T-helper 2 cell (primary cell): ENCODE data around the gene GNG2.

Source experiments
- DNase-seq, 5 experiments: peaks; one replicate each; pipeline versions ENCODE4 v3.0.0 to v3.0.0-alpha.2; 2012 to 2022
- total RNA-seq, 2 donors: gene quantifications; one replicate each; lab custom pipeline; 2026; lab: John Stamatoyannopoulos, UW

Gene GNG2
- total RNA-seq: 154 to 244 reads per million in 2 donors

DNA sequence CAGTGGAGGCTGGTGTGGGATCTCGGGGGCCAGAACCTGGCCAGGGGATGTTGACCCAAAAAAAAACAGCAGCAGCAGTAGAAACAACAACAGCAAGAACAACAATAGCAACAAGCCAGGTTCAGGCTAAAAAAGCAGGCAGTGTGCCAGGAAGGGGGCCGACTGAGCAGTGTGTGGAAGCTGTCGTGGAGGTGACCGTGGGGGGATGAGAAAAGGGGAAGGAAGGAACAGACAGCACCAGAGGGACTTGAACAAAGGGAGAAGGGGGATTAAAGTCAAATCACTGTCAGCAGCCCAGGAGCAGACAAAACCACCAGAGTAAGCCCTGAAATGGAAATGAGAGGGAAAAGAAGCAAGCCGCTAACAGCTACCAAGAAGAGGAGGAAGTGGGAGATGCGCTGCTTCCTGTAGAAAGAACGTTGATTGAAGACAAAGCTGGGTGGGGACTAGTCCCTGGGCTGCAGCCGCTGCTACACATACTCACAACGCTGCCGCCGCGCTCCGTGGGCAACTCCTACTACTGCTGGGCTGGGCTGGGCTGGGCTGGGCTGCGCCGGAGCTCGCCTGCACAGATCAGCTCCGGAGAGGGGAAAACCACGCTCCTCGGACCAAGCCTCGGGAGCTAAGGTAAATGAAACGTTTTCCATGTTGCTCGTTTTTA, at the start of gene GNG2:
Gene GNG2, plus strand, starts transcription at position 449 of the 661 bp plus-strand sequence. CDS start 90,067 bp downstream, outside the sequence.
- peak; percentile 52 to 96 (median 75) for DNase-seq

GRCh38 chr14:51811706-51812105, 48.7 kb upstream of the GNG2 start:
- DNase-seq: no peak

DNA sequence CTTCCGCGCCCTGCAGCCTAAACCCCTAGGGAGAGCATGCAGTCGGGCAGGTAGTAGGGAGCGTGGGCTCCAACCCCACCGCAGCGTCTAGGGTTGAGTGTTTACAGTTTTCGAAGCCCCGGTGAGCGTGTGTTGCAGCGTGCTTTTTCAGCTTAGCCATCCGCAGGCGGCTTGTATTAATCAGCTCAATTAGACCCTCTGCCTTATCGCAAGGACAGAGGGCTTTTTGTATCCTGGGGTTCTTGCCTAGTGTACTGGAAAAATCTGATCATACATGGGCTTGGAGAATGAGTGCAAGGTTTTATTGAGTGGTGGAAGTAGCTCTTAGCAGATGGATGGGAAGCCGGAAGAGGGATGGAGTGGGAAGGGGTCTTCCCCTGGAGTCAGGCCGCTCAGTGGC, 44.4 kb upstream of the GNG2 start:
- DNase-seq: no peak

- no peak for DNase-seq
Measured at GRCh38 chr14:51817326-51817725, 43.1 kb upstream of the GNG2 start.

GRCh38 chr14:51818748-51819380, 41.5 kb upstream of the GNG2 start:
- DNase-seq: no peak

DNA sequence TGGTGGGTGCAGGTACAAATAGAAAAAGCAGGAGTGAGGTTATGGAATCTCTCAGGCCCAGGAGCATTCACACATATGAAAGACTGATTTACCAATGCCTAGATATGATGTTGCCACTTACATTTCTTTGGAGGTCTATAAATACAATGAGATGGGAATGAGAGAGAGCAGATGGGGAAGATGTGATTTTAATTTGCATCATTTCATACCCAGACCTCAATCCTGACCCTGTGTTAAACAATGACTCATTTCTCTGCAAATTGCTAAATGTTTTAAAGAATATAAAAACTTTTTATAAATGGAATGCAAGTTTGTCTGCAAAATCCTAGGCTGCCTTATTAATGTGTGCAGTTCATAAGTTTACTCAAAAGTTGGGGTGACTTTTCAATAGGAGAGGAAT, 38.6 kb upstream of the GNG2 start:
- no peak for DNase-seq

DNA sequence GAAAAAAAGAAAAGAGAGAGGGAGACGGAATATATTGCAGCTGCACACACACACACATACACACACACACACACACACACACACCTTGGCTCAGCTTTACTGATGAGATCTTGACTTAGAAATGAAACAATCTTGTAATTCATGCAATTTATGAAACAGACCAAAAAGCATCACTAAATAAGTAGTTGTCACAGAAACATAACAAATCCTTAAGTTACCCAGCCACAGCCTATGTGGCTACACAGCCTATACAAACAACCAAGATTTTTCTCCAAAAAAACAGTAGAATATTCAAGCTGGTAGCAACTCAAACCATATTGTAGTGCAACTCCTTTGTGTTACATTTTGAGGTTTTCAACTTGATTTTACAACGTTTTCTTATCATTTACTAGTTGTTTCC, 37.9 kb upstream of the GNG2 start:
- DNase-seq: no peak

- no peak for DNase-seq
Measured at GRCh38 chr14:51823706-51824105, 36.7 kb upstream of the GNG2 start.

DNA sequence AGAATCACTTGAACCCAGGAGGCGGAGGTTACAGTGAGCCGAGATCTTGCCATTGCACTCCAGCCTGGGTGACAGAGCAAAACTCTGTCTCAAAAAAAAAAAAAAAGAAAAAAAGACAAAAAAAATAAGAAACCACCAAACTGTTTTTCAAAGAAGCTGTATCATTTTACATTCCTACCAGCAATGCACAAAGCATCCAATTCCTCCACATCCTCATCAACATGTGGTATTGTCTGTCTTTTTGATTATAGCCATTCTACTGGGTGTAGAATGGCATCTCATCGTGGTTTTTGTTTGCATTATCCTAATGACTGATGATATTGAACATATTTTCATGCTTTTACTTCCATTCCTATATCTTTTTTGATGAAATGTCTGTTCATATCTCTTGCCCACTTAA, 36.2 kb upstream of the GNG2 start:
- DNase-seq: no peak

GRCh38 chr14:51825926-51826325, 34.5 kb upstream of the GNG2 start:
- no peak for DNase-seq

DNA sequence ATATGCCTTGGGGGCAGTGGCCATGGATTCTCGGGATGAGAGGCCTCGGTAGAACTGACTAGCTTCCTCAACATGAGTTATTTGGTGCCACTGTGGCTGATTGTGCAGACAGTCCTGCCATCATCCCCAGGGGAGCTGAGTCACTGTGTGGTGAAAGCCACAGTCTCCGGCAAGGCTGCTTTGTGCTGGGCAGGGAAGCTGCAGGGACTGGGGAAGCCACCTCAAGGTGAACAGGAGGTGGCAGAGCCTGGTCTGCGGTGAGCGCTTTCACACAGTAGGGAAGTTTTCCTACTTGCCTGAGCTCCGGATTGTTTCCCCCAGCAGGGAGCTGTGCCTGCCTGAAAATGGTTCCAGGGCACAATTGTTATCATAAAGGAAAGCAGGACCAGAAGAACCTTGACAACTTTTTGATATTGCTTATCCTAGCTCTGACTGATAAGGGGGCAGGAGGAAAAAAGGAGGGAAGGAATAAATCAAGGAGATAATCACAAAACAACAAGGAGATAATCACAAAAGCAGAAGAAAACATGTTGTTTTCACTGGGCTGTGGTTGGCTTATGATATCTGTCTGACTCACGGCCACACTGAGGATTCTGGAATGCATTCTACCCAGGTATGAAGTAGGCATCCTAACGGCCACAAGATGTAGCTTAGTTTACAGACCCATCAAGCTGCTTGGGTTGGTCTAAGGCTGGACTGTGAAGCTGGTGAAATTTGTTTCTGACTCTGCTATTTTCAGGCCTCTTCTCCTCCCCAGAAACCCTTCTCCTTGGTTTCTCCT, 32.2 kb upstream of the GNG2 start:
- DNase-seq: peak in 4 of 5 experiments; percentile 15 to 76 (median 54)

DNA sequence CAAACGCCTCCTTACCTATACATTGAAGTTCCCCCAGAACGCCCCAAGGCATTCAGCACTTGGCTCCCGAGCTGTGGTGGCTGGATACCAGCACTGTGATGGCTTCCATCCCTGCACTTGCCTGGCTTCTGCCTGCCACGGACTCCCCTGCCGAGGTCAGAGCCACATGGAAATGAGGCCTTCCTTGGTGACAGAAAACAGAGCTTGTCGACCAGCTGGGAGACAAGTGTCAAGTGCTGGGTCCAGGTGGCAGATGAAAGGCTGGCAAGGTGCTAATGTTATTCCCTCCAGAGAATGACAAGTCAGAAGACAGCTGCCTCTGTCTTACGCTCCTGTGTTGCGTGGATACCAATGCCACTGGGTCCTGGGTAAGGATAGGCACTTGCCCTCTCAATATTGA, 26.2 kb upstream of the GNG2 start:
- DNase-seq: no peak

DNA sequence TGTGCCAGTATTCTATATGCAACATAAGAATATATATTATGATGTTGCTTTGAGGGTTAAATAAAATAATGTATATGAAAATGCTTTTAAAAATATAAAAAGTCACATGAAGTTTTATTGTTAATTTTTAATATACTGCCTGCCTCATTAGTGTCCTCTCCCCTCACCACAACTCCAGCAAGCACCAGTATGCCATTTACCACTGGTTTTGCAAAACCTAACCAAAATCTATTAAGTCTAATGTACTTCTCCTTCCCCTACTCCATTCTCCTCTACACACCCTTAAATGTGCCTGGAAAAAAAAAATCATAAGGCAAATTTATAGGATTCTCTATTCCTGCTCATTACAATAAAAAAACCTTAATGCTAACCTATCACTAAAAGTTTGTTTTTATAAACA, 24.0 kb upstream of the GNG2 start:
- no peak for DNase-seq

GRCh38 chr14:51844081-51844881, 16.1 kb upstream of the GNG2 start:
- peak in 1 of 5 experiments; percentile 15 for DNase-seq

GRCh38 chr14:51845811-51846210, 14.6 kb upstream of the GNG2 start:
- DNase-seq: no peak

GRCh38 chr14:51846631-51847488, 13.6 kb upstream of the GNG2 start:
- DNase-seq: peak; percentile 40 to 99 (median 83)

GRCh38 chr14:51847489-51847796, 13.0 kb upstream of the GNG2 start:
- DNase-seq: no peak

GRCh38 chr14:51848120-51848519, 12.3 kb upstream of the GNG2 start:
- DNase-seq: peak in 1 of 5 experiments; percentile 45

- DNase-seq: peak in 1 of 5 experiments; percentile 84
Measured at GRCh38 chr14:51849097-51849496, 11.3 kb upstream of the GNG2 start.

DNA sequence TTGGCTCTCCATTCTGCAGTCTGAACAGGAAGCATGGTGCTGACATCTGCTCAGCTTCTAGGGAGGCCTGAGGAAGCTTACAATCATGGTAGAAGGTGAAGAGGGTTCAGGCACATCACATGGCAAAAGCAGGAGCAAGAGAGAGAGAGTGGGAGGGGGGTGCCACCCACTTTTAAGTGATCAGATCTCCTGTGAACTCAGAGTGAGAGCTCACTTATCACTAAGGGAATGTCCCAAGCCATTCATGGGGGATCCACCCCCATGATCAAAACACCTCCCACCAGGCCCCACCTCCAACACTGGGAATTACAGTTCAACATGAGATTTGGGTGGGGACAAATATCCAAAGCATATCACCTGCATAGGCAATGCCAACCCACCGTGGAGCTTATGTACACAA, 9.8 kb upstream of the GNG2 start:
- no peak for DNase-seq

- no peak for DNase-seq
Measured at GRCh38 chr14:51852541-51852940, 7.9 kb upstream of the GNG2 start.

DNA sequence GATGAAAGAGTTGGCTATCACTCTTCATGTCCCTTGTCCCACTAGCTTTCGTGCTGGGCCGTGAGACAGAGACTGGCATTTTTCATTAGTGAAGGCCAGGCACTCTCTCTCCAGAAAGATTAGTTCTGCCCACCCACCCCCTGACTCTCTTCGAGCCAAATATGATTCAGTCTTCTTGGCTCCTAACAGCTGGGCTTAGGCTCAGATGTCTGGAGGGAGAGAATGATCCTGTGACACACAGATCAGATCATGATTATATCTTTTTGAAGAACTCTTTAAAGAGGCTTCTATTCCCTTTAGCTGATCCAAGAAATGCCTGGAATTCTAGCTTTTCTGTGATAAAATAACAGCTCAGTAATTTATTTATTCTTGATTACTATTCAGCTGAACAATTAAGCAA, 5.2 kb upstream of the GNG2 start:
- DNase-seq: no peak
